Astrocyte of the spinal cord (primary cell): ENCODE results near the gene SEPTIN10.

Experiments used
- DNase-seq: peaks from one replicate; pipeline ENCODE4 v3.0.0; 2011; ENCODE audit warnings: low read depth, low spot score
- H3K4me3 ChIP-seq: 2 replicates; pipeline ENCODE4 v1.5.1; 2011; ENCODE audit warnings: low read depth, mild to moderate bottlenecking, low read length, moderate library complexity
- in situ Hi-C: cut with HindIII; loops from 2 replicates; pipeline ENCODE4 v1.10.0; 2017; ENCODE audit warnings: low sequenced_read_pairs
- TF ChIP-seq, protein P1 (sequence below): IDR thresholded peaks from 2 replicates; pipeline ENCODE4 v1.5.1; 2012; ENCODE audit warnings: low read depth, mild to moderate bottlenecking, low read length, inconsistent platforms

Gene SEPTIN10

GRCh38 chr2:109533823-109534222 lies 79.9 kb downstream of the SEPTIN10 start:
- in situ Hi-C loops: no loop called here
- TF ChIP-seq, protein P1, sequence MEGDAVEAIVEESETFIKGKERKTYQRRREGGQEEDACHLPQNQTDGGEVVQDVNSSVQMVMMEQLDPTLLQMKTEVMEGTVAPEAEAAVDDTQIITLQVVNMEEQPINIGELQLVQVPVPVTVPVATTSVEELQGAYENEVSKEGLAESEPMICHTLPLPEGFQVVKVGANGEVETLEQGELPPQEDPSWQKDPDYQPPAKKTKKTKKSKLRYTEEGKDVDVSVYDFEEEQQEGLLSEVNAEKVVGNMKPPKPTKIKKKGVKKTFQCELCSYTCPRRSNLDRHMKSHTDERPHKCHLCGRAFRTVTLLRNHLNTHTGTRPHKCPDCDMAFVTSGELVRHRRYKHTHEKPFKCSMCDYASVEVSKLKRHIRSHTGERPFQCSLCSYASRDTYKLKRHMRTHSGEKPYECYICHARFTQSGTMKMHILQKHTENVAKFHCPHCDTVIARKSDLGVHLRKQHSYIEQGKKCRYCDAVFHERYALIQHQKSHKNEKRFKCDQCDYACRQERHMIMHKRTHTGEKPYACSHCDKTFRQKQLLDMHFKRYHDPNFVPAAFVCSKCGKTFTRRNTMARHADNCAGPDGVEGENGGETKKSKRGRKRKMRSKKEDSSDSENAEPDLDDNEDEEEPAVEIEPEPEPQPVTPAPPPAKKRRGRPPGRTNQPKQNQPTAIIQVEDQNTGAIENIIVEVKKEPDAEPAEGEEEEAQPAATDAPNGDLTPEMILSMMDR: no peak
- no peak for DNase-seq
- H3K4me3 ChIP-seq: no peak overlapping the region

GRCh38 chr2:109532728-109533076 lies 81.1 kb downstream of the SEPTIN10 start:
- TF ChIP-seq, protein P1: no peak
- in situ Hi-C loops: no loop called here
- DNase-seq: no peak
- no peak overlapping the region for H3K4me3 ChIP-seq

DNA sequence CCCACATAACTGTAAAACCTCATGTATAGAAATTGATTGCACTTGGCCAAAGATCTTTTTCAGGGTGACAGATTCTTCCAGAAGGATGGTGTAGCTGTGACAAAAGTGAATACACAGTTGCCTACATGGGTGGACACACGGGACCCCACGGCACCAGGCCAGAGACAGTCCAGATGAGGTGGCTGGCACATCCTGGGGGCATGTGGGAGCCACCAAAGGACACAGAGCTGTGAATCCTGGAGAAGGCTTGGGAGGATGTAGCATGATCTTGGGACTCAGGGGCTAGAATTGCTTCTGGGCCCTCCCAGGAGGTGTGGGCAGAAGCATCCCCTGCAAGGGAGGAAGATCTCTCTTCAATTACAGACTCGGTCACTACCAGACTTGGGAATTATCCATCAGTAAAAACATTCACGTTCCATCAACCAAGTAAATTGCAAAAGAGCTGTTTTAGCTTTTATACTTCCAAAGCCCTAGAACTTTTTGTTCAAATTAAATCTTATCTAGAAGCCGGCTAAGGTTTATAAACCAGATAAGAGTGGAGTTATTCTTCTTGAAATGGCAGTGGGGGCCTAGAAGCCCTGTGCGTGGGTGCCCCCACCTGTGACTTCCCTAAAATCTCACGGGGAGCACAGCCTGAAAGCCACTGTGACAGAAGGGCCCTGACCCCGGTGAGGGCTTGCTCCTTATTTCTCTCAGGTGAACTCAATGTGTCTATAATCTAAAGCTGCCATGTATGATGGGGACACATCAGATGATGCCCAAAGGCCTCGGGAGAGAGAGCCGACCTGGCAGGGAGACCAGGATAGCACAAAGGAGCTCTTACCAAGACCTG lies 81.7 kb downstream of the SEPTIN10 start:
- in situ Hi-C loops: no loop called here
- no peak overlapping the region for H3K4me3 ChIP-seq
- DNase-seq: no peak
- TF ChIP-seq, protein P1: no peak

DNA sequence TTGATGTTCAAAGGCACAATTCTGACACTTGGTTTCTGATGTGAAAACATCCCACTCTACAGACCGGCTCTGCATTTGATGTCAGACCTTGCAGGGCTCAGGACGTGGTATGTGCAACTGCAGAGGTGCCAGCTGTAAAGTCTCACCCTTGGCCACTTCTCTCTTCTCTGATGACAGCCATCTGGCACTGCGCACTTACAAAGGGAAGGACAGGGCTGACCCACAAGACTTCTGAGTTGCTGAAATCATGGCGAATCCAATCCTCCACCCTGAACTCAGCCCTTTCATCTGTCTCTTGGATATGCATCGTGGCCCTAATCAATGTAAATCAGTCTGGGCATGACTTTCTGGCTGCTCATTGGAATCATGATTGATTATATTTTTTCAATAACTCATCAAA lies 82.5 kb downstream of the SEPTIN10 start:
- H3K4me3 ChIP-seq: no peak overlapping the region
- DNase-seq: no peak
- in situ Hi-C loops: no loop called here
- TF ChIP-seq, protein P1: no peak

GRCh38 chr2:109530712-109531111 lies 83.1 kb downstream of the SEPTIN10 start:
- DNase-seq: no peak
- H3K4me3 ChIP-seq: no peak overlapping the region
- in situ Hi-C loops: no loop called here
- TF ChIP-seq, protein P1: no peak

DNA sequence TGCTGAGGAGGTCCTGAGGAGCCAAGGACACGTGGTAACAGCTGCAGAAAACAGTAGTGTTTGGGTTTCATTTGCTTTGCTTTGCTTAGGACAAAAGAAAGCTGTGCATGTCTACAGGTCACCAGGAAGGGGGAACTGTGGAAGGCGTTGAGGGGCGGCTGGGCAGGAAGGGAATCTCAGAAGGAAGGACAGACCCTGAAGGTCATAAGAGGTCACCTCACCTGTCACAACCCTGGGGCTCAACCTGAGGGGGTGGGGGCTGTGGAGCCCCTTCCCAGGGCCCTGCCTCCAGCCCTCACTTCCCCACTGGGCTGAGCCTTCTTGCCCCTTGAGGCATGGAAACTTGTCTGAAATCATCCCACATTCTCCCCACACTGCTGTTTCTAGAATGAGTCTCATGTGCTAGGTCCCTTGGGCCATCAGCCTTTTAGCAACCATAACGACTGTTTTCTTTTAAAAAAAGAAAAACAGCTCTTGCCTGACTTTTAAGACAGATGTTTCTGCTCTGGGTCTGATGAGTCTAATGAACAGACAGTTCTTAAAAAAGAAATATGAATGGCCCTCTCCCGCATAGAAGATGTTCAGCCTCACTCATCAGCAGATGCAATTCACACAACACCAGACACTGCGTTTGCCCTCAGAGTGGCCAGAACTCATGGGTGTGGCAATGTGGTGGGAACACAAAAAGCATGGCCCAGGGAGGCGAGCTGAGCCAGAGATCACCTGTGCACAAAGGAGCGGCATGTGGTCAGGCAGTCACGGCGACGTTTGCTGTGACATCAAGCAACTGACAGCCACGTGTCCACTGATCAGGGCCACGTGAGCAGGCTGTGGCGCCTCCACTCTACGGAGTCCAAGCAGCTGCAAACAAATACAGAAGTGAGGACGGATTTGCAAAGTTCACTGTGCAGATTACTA lies 84.0 kb downstream of the SEPTIN10 start:
- in situ Hi-C loops: no loop called here
- no peak overlapping the region for H3K4me3 ChIP-seq
- TF ChIP-seq, protein P1: no peak
- no peak for DNase-seq
